GM19099 (cell line): ENCODE measurements around the gene BPHL.

ENCODE experiments used
- POLR2A ChIP-seq: IDR thresholded peaks from 3 replicates; pipeline ENCODE4 v1.6.1; 2011; ENCODE audit warnings: low read depth; ENCODE audit not compliant: insufficient read length; ENCODE audit errors: extremely low read depth

The BPHL gene

DNA sequence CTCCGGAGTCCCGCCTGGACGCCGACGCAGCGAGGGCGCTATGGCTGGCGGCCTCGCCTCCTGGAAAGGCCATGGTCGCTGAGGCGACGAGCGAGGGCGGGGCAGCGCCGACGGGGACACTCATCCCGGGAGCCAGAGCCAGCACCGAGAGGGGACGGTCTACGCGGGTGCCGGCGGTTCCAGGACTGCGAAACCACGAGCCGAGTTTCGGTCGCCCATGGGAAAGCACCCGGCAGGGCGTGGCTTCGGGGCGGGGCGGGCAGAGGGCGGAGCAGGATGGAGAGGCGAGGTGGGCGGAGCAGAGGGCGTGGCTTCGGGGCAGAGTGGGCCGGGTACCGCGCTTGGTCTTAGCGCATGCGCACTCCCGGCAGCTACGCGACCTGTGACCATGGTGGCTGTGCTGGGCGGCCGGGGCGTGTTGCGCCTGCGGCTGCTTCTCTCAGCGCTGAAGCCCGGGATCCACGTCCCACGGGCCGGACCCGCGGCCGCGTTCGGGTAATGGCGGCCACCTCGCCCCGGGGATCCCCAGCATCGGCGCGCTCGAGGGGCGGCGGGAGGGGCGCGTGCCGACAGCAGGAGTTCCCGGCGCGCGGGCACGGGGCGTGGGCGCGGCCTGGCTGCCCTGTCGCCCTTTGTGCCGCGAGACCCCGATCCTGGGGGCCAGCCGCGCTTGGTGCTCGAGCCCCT, at the start of gene BPHL:
BPHL (plus strand) TSS at position 359 of the 687 bp plus-strand sequence; CDS start at position 389, 30 bp downstream.
- TF ChIP-seq POLR2A, result peak; percentile 78

DNA sequence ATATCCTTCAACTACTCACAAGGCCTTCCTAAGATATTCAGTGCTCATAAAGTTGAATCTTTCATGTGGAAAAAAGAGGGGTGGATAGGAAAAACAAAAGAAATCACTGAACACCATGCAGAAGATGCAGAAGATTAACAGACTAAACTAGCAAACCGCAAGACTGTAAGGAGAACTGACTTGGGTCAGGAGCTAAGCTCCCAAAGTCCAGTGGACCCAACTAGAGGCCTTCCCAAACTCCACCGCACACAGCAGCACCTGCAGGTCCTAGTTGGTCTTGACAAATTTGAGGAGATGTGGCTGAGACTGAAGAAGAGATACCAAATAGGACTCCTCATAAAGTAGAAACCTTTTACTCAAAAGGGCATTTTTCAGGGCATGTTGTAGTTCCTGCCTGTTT, 46.9 kb upstream of the BPHL start:
- no peak for TF ChIP-seq POLR2A

DNA sequence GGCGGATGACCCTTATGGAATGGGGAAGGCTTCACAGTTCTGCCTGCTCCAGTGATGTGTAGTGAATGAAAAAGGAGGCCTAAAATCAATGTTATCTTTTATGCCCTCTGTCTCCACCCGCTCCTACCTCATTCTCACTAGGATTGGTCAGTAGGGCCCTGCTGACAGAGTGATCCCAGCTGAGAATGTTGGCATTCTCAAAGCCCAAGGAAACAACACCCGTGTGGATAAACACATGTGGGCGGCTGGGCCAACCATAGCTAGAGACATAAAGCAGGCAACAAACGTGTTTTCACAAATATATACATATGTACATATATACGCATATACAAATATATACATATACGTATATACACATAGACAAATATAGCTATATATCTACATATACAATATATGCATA, 45.7 kb upstream of the BPHL start:
- TF ChIP-seq POLR2A, result no peak

DNA sequence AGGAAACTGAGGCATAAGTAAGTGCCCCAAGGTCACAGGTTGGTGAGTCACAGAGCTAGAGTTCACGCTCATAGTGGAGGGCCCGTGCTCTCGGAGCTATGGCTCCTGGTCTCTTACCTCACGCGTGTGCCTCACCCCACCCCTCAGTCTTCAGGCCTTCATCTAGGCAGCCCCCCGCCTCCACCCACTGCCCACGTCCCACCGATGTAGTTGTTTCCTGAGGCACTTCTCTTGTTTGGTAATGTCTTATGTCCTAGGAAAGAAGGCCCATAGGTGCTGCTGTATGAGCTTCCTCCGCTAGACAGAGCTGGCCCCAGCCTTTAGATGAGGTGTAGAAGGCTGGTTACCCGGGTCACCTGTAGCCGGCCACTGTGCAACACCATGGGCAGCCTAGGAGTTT, 45.1 kb upstream of the BPHL start:
- TF ChIP-seq POLR2A, result no peak

DNA sequence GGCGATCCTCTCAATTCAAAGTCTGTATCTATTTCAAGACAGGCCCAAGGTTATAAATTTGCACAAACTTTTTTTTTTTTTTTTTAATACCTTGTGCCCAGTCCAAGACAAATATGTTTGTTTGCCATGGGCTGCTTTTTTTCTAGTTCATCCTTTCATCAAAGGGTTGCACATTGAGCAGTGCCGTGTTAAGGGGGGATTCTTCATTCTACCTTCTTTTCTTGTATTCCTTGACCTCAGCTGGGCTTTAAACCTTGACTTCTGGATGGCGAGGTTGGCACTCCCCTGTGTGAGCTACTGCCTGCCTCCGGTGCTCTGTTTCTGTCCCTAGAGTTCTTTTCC, 42.8 kb upstream of the BPHL start:
- TF ChIP-seq POLR2A, result no peak

DNA sequence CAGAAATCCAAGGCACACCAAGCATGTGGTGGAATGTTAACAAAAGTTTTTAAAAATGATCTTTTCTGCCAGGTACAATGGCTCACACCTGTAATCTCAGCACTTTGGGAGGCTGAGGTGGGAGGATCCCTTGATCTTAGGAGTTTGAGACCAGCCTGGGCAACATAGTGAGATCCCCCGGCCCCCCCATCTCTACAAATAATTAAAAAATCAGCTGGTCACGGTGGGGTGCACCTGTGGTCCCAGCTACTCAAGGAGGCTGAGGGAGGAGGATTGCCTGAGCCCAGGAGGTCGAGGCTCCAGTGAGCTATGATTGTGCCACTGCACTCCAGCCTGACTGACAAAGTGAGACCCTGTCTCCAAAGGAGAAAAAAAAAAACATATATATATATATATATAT, 42.2 kb upstream of the BPHL start:
- no peak for TF ChIP-seq POLR2A

DNA sequence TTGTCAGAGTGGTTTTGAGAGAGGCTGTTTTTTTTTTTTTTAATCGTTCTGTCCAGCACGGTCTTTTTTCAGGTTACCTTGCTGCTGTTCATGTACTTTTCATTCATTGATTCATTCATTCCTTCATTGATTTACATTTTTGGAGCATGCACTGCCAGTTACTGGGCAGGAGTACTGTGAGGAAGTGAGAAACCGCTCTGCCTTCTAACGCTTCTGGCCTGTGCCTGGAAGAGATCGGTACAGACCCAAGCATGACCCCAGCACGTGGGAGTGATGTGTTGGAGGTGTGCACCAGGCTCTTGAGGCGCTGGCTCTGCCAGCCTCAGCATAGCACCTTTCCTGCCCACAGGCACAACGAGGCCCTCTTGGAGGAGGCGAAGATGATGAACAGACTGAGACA, 41.1 kb upstream of the BPHL start:
- TF ChIP-seq POLR2A, result no peak

DNA sequence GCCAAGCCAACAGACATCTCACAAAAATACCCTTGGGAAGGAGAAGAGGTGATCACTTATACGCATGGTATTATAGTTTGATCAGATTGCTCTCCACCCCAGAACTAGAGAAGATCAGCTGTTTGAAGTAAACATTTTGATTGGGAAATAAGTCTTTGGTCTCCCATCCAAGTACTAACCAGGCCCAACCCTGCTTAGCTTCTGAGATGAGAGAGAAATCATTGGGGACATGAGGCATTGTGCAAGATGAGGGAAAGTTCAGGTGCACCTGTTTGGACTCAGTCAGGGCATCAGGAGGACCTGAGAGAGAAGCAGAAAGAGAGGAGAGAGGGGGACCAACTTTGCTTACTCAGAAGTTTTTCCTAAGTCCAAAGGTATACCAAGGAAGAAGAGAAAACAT, 38.8 kb upstream of the BPHL start:
- no peak for TF ChIP-seq POLR2A

DNA sequence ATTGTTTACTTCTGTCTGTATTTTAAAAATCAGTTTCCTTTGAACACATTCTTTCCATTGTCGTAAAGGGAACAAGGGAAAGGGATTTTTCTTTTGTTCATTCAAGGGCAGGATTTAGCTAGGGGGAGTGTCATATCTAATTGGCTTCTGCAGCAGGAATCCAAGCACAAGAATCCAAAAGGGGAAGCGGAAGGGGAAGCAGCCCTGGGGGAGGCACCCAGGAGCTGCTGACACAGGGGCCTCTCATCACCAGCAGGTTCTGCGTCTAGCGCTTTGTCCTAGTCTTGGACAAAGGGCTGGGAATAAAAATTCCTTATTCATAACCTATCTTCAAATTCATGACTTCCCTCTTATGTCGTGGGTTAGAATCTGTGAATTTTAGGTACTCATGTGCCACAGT, 36.6 kb upstream of the BPHL start:
- TF ChIP-seq POLR2A, result no peak

DNA sequence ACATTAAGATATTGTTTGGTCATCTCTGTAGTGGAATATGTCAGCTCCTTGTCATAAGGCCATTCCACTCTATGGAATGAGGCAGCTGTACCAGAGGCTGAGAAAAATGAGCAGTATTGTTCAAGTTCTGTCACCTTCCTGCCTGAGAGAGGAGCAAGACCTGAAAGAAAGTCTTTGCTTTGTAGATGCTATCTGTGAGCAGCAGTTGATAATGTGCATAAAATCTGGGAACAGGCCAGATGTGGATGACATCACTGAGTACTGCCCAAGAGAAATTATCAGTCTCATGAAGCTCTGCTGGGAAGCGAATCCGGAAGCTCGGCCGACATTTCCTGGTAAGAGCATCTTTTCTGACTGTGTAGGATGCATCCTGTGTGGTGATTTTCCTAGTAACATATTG, 33.4 kb upstream of the BPHL start:
- no peak for TF ChIP-seq POLR2A

DNA sequence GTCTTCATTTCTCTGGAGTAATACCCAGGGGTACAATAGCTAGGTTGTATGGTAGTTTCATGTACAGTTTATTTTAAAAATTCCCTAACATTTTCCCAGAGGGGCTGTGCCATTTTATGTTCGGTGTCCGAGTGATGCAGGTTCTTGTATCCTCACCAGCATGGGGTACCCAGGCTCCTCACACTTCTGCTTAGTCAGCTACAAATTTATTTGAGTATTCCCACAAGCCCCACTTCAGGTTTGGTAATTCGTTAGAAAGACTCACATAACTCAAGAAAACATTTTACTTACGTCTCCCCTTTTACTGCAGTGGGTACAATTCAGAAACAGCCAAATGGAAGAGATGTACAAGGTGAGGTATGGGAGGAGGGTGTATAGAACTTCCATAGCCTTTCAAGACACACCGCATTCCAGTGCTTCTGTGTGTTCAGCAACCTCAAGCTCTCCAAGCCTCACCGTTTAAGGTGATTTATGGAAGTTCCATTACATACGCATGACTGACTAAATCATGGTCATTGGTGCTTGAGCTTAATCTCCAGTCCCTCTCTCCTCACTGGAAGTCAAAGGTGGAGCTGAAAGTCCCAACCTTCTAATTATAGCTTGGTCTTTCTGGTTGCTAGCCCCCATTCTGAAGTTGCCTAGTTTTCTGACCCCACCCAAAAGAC, 32.1 kb upstream of the BPHL start:
- no peak for TF ChIP-seq POLR2A

DNA sequence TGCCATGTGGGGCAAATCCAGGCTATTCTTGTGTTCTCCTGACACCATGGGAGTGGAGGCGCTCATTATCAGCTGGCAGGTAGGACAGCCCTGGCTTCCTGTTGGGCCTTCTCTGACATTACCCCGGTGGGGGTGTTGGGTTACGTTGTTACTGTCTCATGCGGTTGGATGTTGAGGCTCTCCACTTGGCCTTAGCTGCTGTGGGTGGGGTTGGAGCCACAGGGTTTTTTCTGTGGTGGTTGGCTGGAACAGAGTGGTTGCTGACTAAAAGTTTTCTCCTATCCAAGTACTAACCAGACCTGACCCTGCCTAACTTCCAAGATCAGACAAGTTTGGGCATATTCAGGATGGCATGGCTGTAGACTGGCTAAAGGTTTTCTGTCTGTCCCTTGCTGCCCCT, 30.1 kb upstream of the BPHL start:
- TF ChIP-seq POLR2A, result no peak

DNA sequence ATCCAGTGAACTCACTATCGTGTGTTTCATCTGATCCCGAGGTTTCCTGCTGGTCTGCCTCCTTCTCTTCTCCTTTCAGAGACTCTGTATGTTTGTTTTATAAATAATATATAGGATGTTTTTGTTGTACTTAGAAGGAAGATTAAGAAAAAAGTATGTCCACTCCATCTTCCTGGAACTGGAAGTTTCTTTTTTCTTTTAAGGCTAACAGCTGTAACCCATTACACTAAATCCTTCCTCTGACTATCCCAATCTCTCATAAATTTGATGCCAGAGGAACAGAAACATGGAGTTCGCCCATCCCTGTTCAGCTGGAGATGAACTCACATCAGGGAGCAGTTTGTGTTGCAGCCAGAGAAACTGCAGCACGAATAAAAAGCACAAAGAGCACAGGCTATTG, 29.5 kb upstream of the BPHL start:
- TF ChIP-seq POLR2A, result no peak

DNA sequence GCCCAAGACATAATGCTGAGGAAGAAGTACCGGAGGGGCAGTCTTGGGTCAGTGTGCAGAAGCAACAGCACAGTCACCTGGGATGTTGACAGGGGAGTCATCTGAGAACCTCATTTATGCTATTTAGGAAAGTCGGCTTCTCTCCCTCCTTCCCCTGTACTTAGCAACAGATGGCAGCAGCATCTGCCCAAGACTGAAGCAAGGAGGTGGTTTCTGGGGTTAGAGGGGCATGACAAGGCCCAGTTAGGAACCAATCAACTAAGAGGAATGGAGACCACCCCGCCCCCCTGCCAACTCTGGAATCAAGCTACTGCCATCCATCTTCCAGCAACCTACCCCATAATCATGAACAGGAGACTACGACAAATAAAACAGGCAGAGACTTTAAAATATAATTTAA, 28.5 kb upstream of the BPHL start:
- no peak for TF ChIP-seq POLR2A

DNA sequence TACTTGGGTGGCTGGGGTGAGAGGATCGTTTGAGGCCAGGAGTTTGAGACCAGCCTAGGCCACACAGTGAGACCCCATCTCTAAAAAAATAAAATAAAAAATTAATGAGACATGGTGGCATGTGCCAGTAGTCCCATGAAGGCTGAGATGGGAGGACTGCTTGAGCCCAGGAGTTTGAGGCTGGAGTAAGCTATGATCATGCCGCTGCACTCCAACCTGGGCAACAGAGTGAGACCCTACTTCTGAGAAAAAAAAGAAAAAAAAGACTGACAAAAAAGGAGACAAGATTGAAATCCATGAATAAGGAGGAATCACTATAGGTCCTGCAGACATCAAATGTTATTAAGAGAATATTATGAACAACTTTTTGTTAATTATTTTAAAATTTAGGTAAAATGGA, 23.7 kb upstream of the BPHL start:
- TF ChIP-seq POLR2A, result no peak

DNA sequence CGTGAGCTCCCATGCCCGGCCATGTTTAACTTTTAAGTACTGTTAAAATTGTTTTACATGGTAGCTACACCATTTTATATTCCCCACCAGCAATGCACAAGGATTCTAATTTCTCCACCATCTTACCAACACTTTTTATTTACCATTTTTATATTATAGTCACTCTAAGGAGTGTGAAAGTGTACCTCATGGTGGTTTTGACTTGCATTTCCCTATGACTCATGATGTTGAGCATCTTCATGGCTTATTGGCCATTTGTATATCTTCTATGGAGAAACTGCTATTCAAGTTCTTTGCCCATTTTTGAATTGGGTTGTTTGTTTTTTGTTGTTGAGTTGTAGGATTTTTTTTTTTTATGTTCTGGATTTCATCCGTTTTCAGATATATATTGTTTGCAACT, 15.6 kb upstream of the BPHL start:
- no peak for TF ChIP-seq POLR2A
